ENCODE results near the gene RBM4.

The RBM4 gene

DNA sequence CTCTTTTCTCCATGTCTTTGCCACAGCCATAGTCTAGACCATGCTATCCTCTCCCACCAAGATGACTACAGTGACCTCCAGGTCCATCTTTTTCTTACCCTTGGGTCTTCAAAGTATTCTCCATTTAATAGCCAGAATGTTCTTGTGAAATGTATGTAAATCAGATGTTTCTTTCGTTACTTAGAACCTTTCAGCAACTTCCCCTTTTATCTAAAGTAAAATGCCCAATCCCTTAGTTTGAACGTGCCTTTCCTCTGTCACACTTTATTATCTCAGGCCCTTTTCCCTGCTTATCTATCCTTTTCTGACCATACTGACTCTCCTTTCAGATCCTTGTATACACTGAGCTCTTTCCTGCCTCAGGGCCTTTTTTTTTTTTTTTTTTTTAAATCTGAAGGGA, 21.3 kb downstream of the RBM4 start:
- no peak for FAIRE-seq

DNA sequence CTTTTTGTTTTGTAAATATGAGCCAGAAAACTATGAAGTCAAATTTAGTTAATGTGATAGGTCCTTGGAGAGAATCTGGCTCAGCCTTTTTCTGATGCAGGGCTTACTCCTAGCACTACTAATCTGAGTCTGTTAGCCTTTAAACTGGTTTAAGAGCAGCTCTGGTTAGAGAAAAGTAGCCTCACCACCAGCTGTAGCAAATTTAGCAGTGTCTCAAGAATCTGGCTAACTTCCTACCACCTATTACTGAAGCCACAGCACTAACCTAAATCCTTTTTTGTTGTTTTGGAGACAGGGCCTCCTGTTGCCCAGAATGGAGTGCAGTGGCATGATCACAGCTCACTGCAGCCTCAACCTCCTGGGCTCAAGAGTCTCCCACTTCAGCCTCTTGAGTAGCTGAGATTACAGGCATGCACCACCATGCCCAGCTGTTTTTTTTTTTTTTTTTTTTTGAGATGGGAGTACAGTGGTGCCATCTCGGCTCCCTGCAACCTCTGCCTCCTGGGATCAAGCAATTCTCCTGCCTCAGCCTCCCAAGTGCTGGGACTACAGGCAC, 25.3 kb downstream of the RBM4 start:
- FAIRE-seq: no peak

GRCh38 chr11:66665369-66665768, 26.9 kb downstream of the RBM4 start:
- FAIRE-seq: no peak

GRCh38 chr11:66670816-66671215, 32.3 kb downstream of the RBM4 start:
- FAIRE-seq: no peak

DNA sequence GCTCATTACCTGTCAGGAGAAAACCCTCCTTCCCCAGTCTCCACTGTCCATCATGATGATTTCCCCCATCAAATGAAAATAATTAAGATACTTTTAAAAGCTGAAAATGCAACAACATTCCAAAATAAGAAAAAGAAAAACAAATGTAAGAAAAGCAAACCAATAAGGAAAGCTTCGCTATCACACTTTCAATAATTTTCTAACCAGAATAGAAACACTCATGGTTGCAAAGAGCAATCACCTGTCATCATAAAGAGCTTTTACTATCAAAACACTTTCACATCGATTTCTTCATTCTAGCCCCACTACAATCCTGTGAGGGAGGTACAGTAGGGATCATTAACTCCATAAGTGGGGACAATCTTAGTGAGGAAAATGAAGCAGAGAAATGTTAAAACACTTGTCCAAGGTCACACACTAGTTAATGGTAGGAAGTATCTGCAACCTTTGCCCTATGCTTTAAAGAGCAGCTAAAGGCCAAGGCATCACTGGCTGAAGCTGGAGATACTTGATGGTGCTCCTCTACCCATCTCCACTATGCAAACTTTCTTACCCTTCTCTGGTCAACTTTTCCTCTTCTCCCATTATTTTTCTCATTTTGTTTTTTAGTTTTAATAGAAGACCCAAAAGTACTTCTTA, 36.6 kb downstream of the RBM4 start:
- FAIRE-seq: no peak

- no peak for FAIRE-seq
These were observed 37.9 kb downstream of the RBM4 start for GRCh38 chr11:66676282-66676919.

DNA sequence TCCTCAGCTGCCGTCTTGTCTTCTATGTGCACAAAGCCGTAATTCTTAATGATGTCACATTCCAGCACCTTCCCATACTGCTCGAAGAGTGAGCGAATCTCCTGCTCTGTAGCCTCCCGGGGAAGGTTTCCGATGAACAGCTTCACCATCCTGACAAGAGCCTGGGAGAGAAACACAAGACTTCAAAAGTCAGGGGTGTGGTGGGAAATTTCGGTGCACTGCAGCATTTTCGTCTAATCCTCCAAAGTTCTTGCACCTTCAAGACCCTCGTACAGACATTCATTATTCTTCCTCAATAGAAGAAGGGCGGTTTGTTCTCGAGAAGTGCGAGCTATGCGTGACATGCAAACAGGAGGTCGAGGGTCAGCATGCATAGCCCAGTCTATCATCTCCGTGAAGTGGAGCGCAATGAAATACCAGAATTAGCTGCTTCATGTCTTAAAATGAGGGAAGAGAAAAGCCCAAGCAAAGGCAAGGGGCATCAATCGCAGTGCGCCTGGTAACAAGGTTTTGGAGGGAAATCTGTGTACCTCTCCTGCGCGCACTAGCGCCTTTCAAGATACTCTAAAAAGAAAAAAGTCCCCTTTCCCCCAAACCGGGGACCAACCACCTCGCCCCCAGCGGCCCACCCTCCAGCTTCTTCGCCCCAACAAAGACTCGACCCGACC, 38.6 kb downstream of the RBM4 start:
- FAIRE-seq: no peak

DNA sequence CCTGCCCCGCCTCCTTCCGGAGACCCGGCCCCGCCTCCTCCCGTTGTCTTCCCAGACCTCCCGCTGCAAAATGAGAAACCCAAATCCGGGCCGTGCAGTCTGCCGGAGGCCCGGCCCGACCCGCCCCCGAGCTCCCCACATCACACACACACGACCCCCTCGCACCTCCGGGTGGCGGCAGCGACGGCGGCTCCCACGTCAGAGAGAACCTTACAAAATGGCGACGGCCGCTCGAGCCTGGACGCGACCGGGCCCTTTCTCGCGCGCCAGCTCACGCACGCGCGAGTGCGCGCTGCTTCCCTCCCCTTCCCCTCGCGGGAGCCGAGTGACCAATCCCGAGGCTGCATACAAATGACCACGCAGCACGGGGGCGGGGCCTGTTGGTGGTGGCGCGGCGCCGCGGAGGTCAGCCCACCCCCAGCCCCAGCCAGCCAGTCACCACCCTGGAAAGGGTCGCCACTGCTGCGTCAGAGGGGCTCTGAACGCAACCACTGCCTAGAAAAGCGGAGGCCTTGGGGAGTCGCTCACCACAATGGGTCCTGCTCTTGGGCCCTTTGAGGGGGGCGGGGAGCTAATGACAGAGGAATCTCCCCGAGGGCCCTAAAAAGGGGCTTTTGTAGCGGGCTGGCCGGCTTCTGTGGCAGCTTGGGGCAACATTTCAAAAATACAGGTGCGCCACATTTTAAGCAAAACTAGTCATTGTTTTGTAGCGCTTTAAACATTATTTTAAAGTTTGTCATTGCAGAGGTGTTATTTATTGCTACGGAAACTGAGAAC, 39.3 kb downstream of the RBM4 start, which contains the start of gene RBM4B:
Gene RBM4B, minus strand, starts transcription at position 289 of the 777 bp plus-strand sequence. CDS start 808 bp downstream, outside the sequence.
- peak; percentile 9 for FAIRE-seq

DNA sequence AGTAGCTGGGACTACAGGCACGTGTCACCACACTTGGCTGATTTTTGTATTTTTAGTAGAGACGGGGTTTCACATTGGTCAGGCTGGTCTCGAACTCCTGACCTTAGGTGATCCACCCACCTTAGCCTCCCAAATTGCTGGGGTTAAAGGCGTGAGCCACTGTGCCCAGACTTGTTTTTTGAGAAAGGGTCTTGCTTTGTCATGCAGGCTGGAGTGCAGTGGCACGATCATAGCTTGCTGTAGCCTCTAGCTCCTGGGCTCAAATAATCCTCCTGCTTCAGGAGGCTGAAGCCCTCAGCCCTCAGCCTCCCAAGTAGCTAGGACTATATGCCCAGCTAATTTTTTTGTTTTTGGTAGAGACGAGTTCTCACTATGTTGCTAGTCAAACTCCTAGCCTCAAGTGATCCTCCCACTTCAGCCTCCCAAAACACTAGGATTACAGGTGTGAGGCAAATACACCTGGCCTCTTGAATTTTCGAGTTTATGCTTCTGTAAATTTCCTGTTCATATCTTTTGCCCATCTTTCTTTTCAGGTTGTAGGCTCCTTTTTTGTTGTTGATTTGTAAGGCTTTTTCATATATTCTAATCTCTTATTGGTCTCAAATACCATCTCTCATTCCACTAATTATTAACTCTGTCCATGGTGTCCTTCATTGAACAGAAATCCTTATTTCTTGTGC, 42.6 kb downstream of the RBM4 start:
- no peak for FAIRE-seq

DNA sequence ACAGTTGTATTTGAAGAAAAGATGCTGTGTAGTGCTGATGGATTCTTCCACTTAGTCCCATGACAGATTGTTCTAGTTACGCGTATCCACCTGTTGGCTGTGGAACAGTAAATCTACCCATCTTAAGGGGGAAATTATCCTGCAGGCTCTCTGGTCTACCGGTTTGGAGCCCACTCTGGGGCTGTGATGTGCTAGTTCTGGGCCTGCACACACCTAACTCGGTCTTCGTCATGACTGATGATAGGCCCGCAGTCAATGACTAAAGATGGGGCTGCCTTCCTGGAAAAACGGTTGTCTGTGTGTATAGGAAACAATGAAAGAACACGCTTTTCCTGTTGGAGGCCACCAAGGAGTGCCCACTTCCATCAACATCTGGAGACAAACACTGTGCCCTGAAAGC, 45.4 kb downstream of the RBM4 start:
- no peak for FAIRE-seq

GRCh38 chr11:66684635-66685034, 46.1 kb downstream of the RBM4 start:
- no peak for FAIRE-seq

DNA sequence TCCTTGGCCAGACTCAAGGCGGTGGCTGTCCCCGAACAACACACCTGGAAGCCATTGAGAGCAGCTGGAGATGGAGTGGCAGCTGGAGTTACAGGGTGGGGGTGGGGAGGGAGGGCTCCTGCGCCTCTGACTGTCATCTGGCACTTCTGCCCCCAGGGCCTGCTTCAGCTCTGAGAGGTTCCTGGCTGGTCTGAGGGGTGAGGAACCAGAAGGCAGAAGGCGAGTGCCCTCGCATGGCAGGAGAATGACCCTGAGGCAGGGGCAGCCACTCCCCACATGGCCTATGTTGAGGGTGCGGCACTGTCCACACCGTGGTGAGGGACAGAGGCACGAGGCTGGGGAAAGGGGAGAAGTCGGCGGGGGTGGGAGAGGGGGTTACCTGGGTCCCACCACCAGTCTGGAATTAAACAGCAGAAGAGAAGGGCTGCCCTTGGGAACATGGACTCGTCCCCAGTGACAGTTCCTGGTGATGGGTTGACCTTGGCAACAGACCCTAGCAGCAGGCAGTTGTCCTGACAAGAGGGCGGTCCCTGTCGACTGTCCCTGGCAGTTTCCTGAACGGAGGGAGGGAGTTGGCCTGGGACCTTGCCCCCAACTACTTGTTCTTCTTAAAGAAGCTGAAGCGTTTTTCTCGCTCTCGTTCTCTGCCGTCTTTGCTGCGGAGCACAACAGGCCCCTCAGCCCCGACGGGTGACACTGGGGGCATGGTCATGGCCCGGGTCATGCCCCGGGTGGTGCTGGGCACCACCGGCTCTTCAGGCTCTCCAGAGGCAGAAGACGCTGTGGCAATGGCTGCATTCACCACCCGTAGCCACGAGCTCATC, 47.0 kb downstream of the RBM4 start:
- no peak for FAIRE-seq

DNA sequence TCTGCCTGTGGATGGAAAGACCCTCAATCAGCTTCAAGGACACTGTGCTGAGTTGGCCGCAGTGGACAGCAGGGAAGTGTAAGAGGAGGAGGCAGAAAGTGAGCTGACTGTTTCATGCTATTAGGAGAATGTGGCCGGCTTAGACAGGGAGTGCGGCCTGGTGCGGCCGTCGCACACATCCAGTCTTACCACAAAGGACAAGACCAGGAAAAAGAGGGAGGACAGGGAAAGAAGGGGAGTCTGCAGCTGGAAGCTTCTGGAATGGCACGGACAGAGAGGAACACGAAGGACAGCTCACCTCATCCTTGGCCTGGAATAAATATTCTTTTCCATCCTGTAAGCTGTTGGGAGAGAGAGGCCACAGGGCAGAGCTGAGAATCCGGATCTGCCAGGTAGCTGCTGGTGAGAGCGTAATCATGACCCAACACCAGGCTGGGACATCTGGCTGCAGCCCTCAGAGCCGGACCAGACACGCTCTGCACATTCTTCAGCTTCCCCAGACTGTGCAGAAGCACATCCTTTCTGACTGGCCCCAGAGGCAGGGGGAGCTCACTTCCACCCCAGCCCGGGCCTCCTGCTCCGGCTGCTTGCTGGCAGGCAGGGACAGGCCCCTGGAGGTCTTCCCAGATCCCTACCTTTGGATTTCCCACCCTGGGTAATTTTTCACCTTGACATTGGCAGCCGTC, 47.7 kb downstream of the RBM4 start:
- FAIRE-seq: no peak

DNA sequence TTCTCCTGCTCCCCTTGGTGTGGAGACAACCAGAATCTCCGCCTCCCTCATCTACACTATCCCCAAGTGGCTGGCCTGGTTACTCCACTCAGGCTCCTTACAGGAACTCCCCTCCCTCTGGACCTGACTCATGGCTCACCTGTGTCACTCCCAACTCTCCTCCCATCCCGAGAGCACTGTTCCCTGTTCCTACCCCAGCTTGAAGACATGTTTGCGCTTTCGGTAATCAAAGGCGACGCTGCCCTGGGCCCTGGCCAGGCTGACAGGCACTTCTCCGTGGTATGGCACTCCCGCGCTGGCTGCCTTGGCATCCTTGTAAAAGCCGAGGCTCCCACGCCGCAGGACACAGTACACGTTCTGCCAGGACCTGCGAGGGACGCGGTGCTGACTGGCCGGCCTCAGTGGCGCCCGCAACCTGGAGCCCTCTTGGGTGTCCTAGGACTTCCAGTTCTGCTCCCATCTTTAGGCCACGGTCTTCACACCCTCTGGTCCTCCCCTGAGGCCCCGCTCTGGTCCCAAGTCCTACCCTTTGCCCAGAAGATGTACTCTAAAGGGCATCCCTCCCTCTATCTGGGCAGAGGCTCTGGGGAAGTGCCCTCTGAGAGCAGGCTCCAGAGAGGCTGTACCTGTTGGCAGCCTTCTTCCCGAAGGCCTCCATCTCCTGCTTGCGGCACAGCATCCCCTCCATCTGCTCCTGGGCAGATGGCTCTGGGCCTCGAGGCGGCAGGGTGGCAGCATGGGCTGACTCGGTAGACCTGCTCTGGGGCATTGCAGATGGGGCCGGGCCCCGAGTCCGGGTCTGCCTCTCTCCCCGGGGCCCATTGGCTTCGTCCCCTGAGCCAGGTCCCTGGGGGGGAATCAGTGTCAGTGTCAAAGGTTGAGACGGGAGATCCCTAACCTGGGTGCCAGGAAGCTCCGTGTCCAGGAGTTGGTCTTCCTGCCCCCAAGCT, 48.6 kb downstream of the RBM4 start:
- no peak for FAIRE-seq

- FAIRE-seq: no peak
These were observed 49.4 kb downstream of the RBM4 start for GRCh38 chr11:66687831-66688281.

- FAIRE-seq: no peak
These were observed 50.3 kb downstream of the RBM4 start for GRCh38 chr11:66688561-66689534.

GRCh38 chr11:66689661-66690590, 51.4 kb downstream of the RBM4 start:
- FAIRE-seq: no peak

All from TTC549 (cell line).